Neural cell (in vitro differentiated cells): ENCODE data around the gene NOL4L.

Experiments used
- CTCF ChIP-seq: fragments of 450-650 bp; IDR thresholded peaks from 2 replicates; pipeline ENCODE4 v1.5.1; 2014; ENCODE audit warnings: antibody characterized with exemption, mild to moderate bottlenecking, moderate library complexity; ENCODE audit not compliant: poor library complexity, severe bottlenecking
- EP300 ChIP-seq: fragments of 450-650 bp; conservative IDR thresholded peaks from 2 replicates; pipeline ENCODE4 v1.6.1; 2014; ENCODE audit warnings: antibody characterized with exemption, mild to moderate bottlenecking, moderate library complexity; ENCODE audit not compliant: poor library complexity, severe bottlenecking
- EZH2 ChIP-seq: fragments of 200-600, 300-800 bp; shearing (Covaris generic), sonication (generic); IDR thresholded peaks from 2 replicates; pipeline ENCODE4 v1.6.1; 2014; ENCODE audit warnings: antibody characterized with exemption, low read length, borderline replicate concordance, mild to moderate bottlenecking; ENCODE audit not compliant: insufficient read depth, poor library complexity, severe bottlenecking
- MXI1 ChIP-seq: fragments of 450-650 bp; conservative IDR thresholded peaks from 2 replicates; pipeline ENCODE4 v1.6.1; 2014; ENCODE audit warnings: antibody characterized with exemption, mild to moderate bottlenecking; ENCODE audit not compliant: poor library complexity, severe bottlenecking
- POLR2AphosphoS5 ChIP-seq: IDR thresholded peaks from 2 replicates; pipeline ENCODE4 v1.6.1; 2012
- RAD21 ChIP-seq: fragments of 450-650 bp; conservative IDR thresholded peaks from 2 replicates; pipeline ENCODE4 v1.6.1; 2014; ENCODE audit warnings: antibody characterized with exemption, mild to moderate bottlenecking, moderate library complexity
- SMC3 ChIP-seq: fragments of 450-650 bp; conservative IDR thresholded peaks from 2 replicates; pipeline ENCODE4 v1.6.1; 2014; ENCODE audit warnings: antibody characterized with exemption, mild to moderate bottlenecking, moderate library complexity; ENCODE audit not compliant: poor library complexity
- TAF1 ChIP-seq: IDR thresholded peaks from 2 replicates; pipeline ENCODE4 v1.6.1; 2012; ENCODE audit warnings: low read depth
- TF ChIP-seq, protein P1 (sequence below): IDR thresholded peaks from 2 replicates; pipeline ENCODE4 v1.6.1; 2012; ENCODE audit warnings: borderline replicate concordance

GRCh38 chr20:32564921-32565734, 20.0 kb downstream of the NOL4L start:
- TF ChIP-seq CTCF = no peak
- no peak for TF ChIP-seq POLR2AphosphoS5
- TF ChIP-seq EZH2 = no peak
- TF ChIP-seq TAF1 = no peak
- TF ChIP-seq, protein P1, sequence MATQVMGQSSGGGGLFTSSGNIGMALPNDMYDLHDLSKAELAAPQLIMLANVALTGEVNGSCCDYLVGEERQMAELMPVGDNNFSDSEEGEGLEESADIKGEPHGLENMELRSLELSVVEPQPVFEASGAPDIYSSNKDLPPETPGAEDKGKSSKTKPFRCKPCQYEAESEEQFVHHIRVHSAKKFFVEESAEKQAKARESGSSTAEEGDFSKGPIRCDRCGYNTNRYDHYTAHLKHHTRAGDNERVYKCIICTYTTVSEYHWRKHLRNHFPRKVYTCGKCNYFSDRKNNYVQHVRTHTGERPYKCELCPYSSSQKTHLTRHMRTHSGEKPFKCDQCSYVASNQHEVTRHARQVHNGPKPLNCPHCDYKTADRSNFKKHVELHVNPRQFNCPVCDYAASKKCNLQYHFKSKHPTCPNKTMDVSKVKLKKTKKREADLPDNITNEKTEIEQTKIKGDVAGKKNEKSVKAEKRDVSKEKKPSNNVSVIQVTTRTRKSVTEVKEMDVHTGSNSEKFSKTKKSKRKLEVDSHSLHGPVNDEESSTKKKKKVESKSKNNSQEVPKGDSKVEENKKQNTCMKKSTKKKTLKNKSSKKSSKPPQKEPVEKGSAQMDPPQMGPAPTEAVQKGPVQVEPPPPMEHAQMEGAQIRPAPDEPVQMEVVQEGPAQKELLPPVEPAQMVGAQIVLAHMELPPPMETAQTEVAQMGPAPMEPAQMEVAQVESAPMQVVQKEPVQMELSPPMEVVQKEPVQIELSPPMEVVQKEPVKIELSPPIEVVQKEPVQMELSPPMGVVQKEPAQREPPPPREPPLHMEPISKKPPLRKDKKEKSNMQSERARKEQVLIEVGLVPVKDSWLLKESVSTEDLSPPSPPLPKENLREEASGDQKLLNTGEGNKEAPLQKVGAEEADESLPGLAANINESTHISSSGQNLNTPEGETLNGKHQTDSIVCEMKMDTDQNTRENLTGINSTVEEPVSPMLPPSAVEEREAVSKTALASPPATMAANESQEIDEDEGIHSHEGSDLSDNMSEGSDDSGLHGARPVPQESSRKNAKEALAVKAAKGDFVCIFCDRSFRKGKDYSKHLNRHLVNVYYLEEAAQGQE = no peak
- TF ChIP-seq RAD21 = no peak
- no peak for TF ChIP-seq EP300
- no peak for TF ChIP-seq MXI1
- TF ChIP-seq SMC3 = no peak
